Uterus (tissue), 4 donors: ENCODE results near the gene SOD3. TPM values are rescaled to one million over a fixed set of nuclear protein-coding genes. Genes with fewer than 3 reads are reported as not detected.

ENCODE experiments used
- DNase-seq, 2 donors: peaks; one replicate each; pipeline ENCODE4 v3.0.0-alpha.2; 2019 to 2020
- H3K27ac ChIP-seq, 2 donors: fragments of 200-600 bp; sonication (generic); 1 replicate in 1 of 2; 2 replicates in 1 of 2; pipeline ENCODE4 v1.5.1; 2016 to 2018
- H3K27me3 ChIP-seq, 2 donors: fragments of 200-600 bp; sonication (generic); one replicate each; pipeline ENCODE4 v1.5.1; 2018 to 2019; ENCODE audit warnings: control low read depth in 1 of 2
- H3K36me3 ChIP-seq, 2 donors: fragments of 200-600 bp; sonication (generic); one replicate each; pipeline ENCODE4 v1.5.1; 2019; ENCODE audit warnings: control low read depth in 1 of 2
- H3K4me1 ChIP-seq, 2 donors: fragments of 200-600 bp; sonication (generic); one replicate each; pipeline ENCODE4 v1.5.1; 2018 to 2019; ENCODE audit warnings: control low read depth in 1 of 2
- H3K4me3 ChIP-seq, 2 donors: fragments of 200-600 bp; sonication (generic); 1 replicate in 1 of 2; 2 replicates in 1 of 2; pipeline ENCODE4 v1.5.1; 2018 to 2019; ENCODE audit warnings: mild to moderate bottlenecking in 1 of 2
- H3K9me3 ChIP-seq, 2 donors: fragments of 200-600 bp; sonication (generic); one replicate each; pipeline ENCODE4 v1.5.1; 2019; ENCODE audit warnings: control low read depth in 1 of 2
- POLR2A ChIP-seq, 2 donors: fragments of 450-650 bp; IDR thresholded peaks; one replicate each; pipeline ENCODE4 v1.6.1; 2016; ENCODE audit warnings: antibody characterized with exemption in 2 of 2, mild to moderate bottlenecking in 1 of 2, moderate library complexity in 1 of 2
- intact Hi-C: fragments of 100-400 bp; cut with DNase I; formaldehyde crosslinking; loops from one replicate; pipeline ENCODE4 v1.15.1; 2023; ENCODE audit warnings: low total_unique reads
- total RNA-seq, 4 donors: library from RNA; depleted of rRNA in 3 of 4; stranded (reverse); fragments of >200 nt in 3 of 4; gene quantifications; one replicate each; pipeline versions ENCODE4 v1.1.0 to v1.2.4, GENCODE V29; 2014 to 2023
- TF ChIP-seq, protein P1 (sequence below), 4 experiments: fragments of 200-600 bp in 2 of 4; fragments of 450-650 bp in 2 of 4; sonication (generic) in 2 of 4; IDR thresholded peaks; one replicate each; pipeline ENCODE4 v1.5.1; 2016 to 2019; ENCODE audit warnings: antibody characterized with exemption in 4 of 4, mild to moderate bottlenecking in 2 of 4, moderate library complexity in 1 of 4
- donor health status: DM: yes; HTN: yes; CAD: no.

The SOD3 gene
- total RNA-seq, 4 donors from 2014 or later: 34.4 to 78.6 (median 68.0) TPM

DNA sequence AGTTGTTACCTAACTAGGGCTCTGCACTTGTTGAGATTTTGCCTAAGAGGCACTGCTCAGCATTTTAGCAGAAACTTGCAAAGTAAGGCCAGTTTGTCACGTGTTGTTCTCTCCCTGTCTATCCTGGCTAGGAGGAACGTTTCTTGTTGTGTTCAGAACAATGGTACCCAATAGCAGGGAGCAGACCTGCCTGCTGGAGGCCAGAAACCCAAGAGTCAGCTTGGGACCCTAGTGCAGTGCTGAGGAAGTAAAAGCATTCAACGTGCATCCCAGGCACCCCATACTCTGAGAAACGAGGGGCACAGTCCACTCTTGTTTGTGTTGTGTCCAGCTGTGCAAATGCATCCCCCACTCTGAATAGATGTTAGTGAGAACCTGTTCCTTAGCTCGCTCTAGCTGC lies 42.4 kb downstream of the SOD3 start:
- intact Hi-C loops: no loop called here
- H3K36me3 ChIP-seq: no peaks in the 10 kb centered on the region
- no peak overlapping the region for H3K4me3 ChIP-seq
- no peaks in the 10 kb centered on the region for H3K9me3 ChIP-seq
- no peaks in the 10 kb centered on the region for H3K4me1 ChIP-seq
- no peaks in the 10 kb centered on the region for H3K27me3 ChIP-seq
- no peak for DNase-seq
- H3K27ac ChIP-seq: no peak overlapping the region
- TF ChIP-seq, protein P1, sequence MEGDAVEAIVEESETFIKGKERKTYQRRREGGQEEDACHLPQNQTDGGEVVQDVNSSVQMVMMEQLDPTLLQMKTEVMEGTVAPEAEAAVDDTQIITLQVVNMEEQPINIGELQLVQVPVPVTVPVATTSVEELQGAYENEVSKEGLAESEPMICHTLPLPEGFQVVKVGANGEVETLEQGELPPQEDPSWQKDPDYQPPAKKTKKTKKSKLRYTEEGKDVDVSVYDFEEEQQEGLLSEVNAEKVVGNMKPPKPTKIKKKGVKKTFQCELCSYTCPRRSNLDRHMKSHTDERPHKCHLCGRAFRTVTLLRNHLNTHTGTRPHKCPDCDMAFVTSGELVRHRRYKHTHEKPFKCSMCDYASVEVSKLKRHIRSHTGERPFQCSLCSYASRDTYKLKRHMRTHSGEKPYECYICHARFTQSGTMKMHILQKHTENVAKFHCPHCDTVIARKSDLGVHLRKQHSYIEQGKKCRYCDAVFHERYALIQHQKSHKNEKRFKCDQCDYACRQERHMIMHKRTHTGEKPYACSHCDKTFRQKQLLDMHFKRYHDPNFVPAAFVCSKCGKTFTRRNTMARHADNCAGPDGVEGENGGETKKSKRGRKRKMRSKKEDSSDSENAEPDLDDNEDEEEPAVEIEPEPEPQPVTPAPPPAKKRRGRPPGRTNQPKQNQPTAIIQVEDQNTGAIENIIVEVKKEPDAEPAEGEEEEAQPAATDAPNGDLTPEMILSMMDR (IDR thresholded peaks at IDR 0.05): no peak
- TF ChIP-seq POLR2A (IDR thresholded peaks at IDR 0.05): no peak

DNA sequence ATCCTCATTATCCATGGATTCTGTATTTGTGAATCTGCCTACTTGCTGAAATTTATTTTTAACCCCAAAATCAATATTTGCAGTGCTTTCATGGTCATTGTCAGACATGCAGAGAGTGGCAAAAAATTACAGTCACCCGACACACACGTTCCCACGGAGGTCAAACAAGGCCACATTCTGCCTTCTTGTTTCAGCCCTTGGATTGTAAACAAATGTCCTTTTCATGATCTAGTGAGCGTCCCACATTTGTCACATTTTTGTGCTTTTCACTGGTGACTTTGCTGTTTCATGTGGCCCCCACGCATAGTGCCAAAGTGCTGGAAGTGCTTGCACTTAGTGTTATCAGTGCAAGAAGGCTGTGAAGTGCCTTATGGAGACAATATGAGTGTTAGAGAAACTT lies 45.0 kb downstream of the SOD3 start:
- Histone ChIP-seq H3K27me3 (no peaks in the 10 kb centered on the region), H3K27ac (no peak overlapping the region), H3K4me1 (no peaks in the 10 kb centered on the region), H3K36me3 (no peaks in the 10 kb centered on the region), H3K9me3 (no peaks in the 10 kb centered on the region), H3K4me3 (no peak overlapping the region)
- intact Hi-C loops: no loop called here
- TF ChIP-seq, protein P1 (IDR thresholded peaks at IDR 0.05): no peak
- TF ChIP-seq POLR2A (IDR thresholded peaks at IDR 0.05): no peak
- no peak for DNase-seq

DNA sequence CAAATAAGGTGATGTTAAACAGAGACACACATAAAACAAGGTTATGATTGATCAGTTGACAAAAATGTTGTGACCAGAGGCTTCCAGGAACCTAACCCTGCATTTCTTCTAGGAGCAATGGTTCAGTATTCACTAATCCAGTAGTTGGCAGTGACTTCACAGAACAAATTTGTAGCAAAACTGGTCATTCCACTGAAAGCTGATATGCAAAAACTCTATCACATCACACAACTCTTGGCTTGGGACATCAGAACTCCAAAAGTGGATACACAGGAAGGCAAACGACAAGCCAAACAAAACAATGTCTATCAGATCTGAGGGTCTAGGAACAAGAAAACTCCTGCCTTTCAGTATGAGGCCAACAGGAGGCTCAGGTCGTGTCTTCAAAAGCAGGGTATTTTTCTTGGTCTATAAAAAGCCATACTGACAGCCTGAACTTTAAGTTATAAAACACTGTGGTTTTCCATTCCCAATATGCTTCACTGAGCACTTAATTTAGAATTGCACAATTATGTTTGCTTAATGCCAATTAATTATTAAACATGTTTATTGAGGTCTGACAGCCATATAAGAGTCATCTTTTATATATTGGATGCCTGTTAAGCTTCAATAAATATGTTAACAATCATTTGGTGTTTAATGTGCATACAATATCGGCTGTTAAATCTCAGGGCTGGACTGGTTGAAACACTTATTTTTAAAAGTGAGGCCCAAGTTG lies 45.6 kb downstream of the SOD3 start:
- H3K4me1 ChIP-seq: no peaks in the 10 kb centered on the region
- TF ChIP-seq, protein P1 (IDR thresholded peaks at IDR 0.05): no peak
- TF ChIP-seq POLR2A (IDR thresholded peaks at IDR 0.05): no peak
- no peak for DNase-seq

DNA sequence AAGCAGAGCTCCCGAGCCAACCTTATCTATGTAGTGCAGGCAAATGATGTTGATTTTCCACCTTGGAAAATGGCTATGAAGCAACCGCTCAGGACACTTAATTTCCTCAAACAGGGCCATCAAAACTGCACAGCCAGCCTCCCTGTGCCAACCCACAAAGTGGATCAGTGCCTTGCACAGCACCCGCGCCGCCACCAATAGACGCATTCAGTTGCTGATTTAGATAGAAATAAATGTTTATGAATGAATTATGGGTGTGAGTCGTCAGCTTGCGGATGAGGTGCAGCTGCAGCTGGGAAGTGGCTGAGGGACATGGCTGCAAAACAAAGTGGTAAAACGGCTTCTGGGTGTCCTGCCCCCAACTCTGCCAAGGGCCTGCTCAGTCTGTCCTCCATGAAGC lies 47.0 kb downstream of the SOD3 start:
- H3K9me3 ChIP-seq: no peaks in the 10 kb centered on the region
- H3K27ac ChIP-seq: no peak overlapping the region
- TF ChIP-seq, protein P1 (IDR thresholded peaks at IDR 0.05): no peak
- TF ChIP-seq POLR2A (IDR thresholded peaks at IDR 0.05): no peak
- DNase-seq: no peak
- no peak overlapping the region for H3K4me3 ChIP-seq
- H3K36me3 ChIP-seq: no peaks in the 10 kb centered on the region
- no peaks in the 10 kb centered on the region for H3K27me3 ChIP-seq
- intact Hi-C loops: no loop called here
- H3K4me1 ChIP-seq: no peaks in the 10 kb centered on the region

More for the DNA sequence above, 45.6 kb downstream of the SOD3 start:
- intact Hi-C loops: no loop called here
- H3K27ac ChIP-seq: no peak overlapping the region
- H3K27me3 ChIP-seq: no peaks in the 10 kb centered on the region
- H3K36me3 ChIP-seq: no peaks in the 10 kb centered on the region
- no peak overlapping the region for H3K4me3 ChIP-seq
- no peaks in the 10 kb centered on the region for H3K9me3 ChIP-seq

DNA sequence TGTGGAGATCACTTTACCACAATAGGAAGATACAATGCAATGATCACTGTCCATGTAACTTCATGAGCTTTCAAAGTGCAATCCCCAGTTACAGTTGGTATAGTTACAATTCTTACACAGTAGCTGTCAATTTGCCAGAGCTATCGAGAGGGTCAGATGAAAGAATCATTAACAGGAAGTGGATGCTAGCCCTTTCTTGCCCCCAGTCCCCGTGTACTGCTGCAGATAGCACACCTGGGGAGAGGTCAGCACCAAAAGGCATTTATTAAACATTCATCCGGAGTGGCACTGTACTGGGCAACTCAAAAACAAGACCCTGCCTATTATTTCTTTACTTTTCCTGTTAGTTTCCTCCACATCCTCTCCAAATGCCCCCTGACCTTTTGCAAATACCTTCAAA lies 47.7 kb downstream of the SOD3 start:
- TF ChIP-seq POLR2A (IDR thresholded peaks at IDR 0.05): no peak
- TF ChIP-seq, protein P1 (IDR thresholded peaks at IDR 0.05): no peak
- Histone ChIP-seq H3K9me3 (no peaks in the 10 kb centered on the region), H3K4me1 (no peaks in the 10 kb centered on the region), H3K27ac (no peak overlapping the region), H3K27me3 (no peaks in the 10 kb centered on the region), H3K4me3 (no peak overlapping the region), H3K36me3 (no peaks in the 10 kb centered on the region)
- DNase-seq: no peak
- intact Hi-C loops: no loop called here
